ENCODE data around the gene HS6ST3. TPM values are rescaled to one million over a fixed set of nuclear protein-coding genes. Genes with fewer than 3 reads are reported as not detected.

Gene HS6ST3
- total and polyA plus RNA-seq, 9 of the 15 experiments (the other 6 are each of a cell fraction or from before 2014, with no cell fraction given), result not detected

- no peak overlapping the region for H3K9ac ChIP-seq (ENCODE audit: insufficient read depth in 1 of 2, low read depth in 2 of 2, low read length in 2 of 2)
- H3K9me1 ChIP-seq (ENCODE audit: control insufficient read depth, insufficient read depth, low read length), result no peaks in the 10 kb centered on the region
- no TSS peak for BruUV-seq (replicated peaks)
- H3K27me3 ChIP-seq (ENCODE audit: control insufficient read depth in 2 of 2, insufficient read depth in 2 of 2, low read length in 2 of 2), result no peaks in the 10 kb centered on the region
- ATAC-seq (no peak), FAIRE-seq (no peak), DNase-seq (ENCODE audit: extremely low read depth in 1 of 4, low spot score in 3 of 4) (no peak)
- no peaks in the 10 kb centered on the region for H3K36me3 ChIP-seq (ENCODE audit: control insufficient read depth, insufficient read depth, low read length)
- 0% methylated on average over 2 of the region's 2 CpGs for WGBS (ENCODE audit: insufficient coverage, low coverage, missing lambda C conversion rate)
- H3K9me3 ChIP-seq (replicated peaks; ENCODE audit: control insufficient read depth, insufficient read depth, low read depth, low read length), result no peaks in the 10 kb centered on the region
- in situ Hi-C loops (cut with MboI), result no loop called here
- TF ChIP-seq MNT (conservative IDR thresholded peaks at IDR 0.05), result no peak
- TF ChIP-seq ZNF324 (CRISPR knock-in tag; IDR thresholded peaks at IDR 0.05), result no peak
- no peaks in the 10 kb centered on the region for H4K20me1 ChIP-seq (replicated peaks; ENCODE audit: control insufficient read depth, insufficient read depth, low read length)
- no peak overlapping the region for H3K4me3 ChIP-seq
- CTCF ChIA-PET (ENCODE audit: low intra/inter-chr PET ratio), result no interaction called here
- H3K79me2 ChIP-seq (ENCODE audit: control insufficient read depth, insufficient read depth, low read length), result no peaks in the 10 kb centered on the region
- POLR2A ChIA-PET, result no interaction called here
- no peaks in the 10 kb centered on the region for H3K4me1 ChIP-seq (replicated peaks in 1 of 2; ENCODE audit: control insufficient read depth in 2 of 2, insufficient read depth in 2 of 2, low read length in 2 of 2)
- intact Hi-C loops (cut with micrococcal nuclease), result no loop called here
- H2AFZ ChIP-seq (ENCODE audit: low read depth, low read length), result no peak overlapping the region
- no peak overlapping the region for H3K4me2 ChIP-seq (ENCODE audit: insufficient read depth, low read length)
- no peak overlapping the region for H3K27ac ChIP-seq (ENCODE audit: extremely low read depth, low read depth, low read length)
These were observed 69.8 kb downstream of the HS6ST3 start for GRCh38 chr13:96159725-96160124.

- Histone ChIP-seq H3K27ac (ENCODE audit: extremely low read depth, low read depth, low read length) (no peak overlapping the region), H3K36me3 (ENCODE audit: control insufficient read depth, insufficient read depth, low read length) (no peaks in the 10 kb centered on the region), H3K4me1 (replicated peaks in 1 of 2; ENCODE audit: control insufficient read depth in 2 of 2, insufficient read depth in 2 of 2, low read length in 2 of 2) (no peaks in the 10 kb centered on the region), H4K20me1 (replicated peaks; ENCODE audit: control insufficient read depth, insufficient read depth, low read length) (no peaks in the 10 kb centered on the region), H3K4me2 (ENCODE audit: insufficient read depth, low read length) (no peak overlapping the region), H3K9ac (ENCODE audit: insufficient read depth in 1 of 2, low read depth in 2 of 2, low read length in 2 of 2) (no peak overlapping the region), H3K4me3 (no peak overlapping the region), H3K27me3 (ENCODE audit: control insufficient read depth in 2 of 2, insufficient read depth in 2 of 2, low read length in 2 of 2) (no peaks in the 10 kb centered on the region), H3K9me1 (ENCODE audit: control insufficient read depth, insufficient read depth, low read length) (no peaks in the 10 kb centered on the region), H2AFZ (ENCODE audit: low read depth, low read length) (no peak overlapping the region), H3K79me2 (ENCODE audit: control insufficient read depth, insufficient read depth, low read length) (no peaks in the 10 kb centered on the region), H3K9me3 (replicated peaks; ENCODE audit: control insufficient read depth, insufficient read depth, low read depth, low read length) (no peaks in the 10 kb centered on the region)
- ChIA-PET POLR2A (no interaction called here), CTCF (ENCODE audit: low intra/inter-chr PET ratio) (no interaction called here)
- BruUV-seq (replicated peaks), result no TSS peak
- intact Hi-C loops (cut with micrococcal nuclease), result no loop called here
- no peak for FAIRE-seq
- 3% methylated on average over 3 of the region's 3 CpGs for WGBS (ENCODE audit: insufficient coverage, low coverage, missing lambda C conversion rate)
- TF ChIP-seq SIRT6 (IDR thresholded peaks at IDR 0.05; ENCODE audit: low read depth, low read length) (no peak), CREB3L1 (IDR thresholded peaks at IDR 0.05; ENCODE audit: borderline replicate concordance, low read depth) (no peak), E2F5 (CRISPR knock-in tag; IDR thresholded peaks at IDR 0.05) (no peak), PATZ1 (CRISPR knock-in tag; IDR thresholded peaks at IDR 0.05; ENCODE audit: borderline replicate concordance) (no peak), POLR3G (IDR thresholded peaks at IDR 0.05; ENCODE audit: extremely low read depth, insufficient read length, insufficient replicate concordance) (no peak)
- in situ Hi-C loops (cut with MboI), result no loop called here
- ATAC-seq, result no peak
- no peak for DNase-seq (ENCODE audit: extremely low read depth in 1 of 4, low spot score in 3 of 4)
These were observed 71.2 kb downstream of the HS6ST3 start for GRCh38 chr13:96161141-96161540.
